HCT116 (cell line): ENCODE measurements around the gene TDRD7. TPM values are rescaled to one million over a fixed set of nuclear protein-coding genes. Genes with fewer than 3 reads are reported as not detected.

Experiments used
- ATAC-seq: fragments of 200-7000 bp; cut with Tn5 transposase; 2 replicates; pipeline ENCODE4 v1.9.1; 2020; ENCODE audit warnings: mild to moderate bottlenecking, moderate library complexity
- BruUV-seq: library from RNA; stranded (reverse); fragments of 400-500 nt; replicated peaks from 2 replicates; lab custom pipeline; 2021; lab: Mats Ljungman, UMichigan
- CTCF ChIA-PET: fragments of 300-600 bp; sonication (Branson Sonifier 250); formaldehyde crosslinking; loops from one replicate; lab custom pipeline; 2021; ENCODE audit warnings: antibody characterized with exemption; lab: Charles Lee
- POLR2A ChIA-PET: fragments of 300-600, 350-600 bp; sonication (Branson Sonifier 250); formaldehyde crosslinking; loops from one replicate; lab custom pipeline; 2021; ENCODE audit warnings: antibody characterized with exemption; lab: Charles Lee
- RAD21 ChIA-PET, 2 experiments: fragments of 300-600 bp; sonication (Branson Sonifier 250); formaldehyde crosslinking; loops; one replicate each; lab custom pipeline; 2023; ENCODE audit warnings: low total read pairs in 2 of 2; ENCODE audit not compliant: uncharacterized antibody in 2 of 2, unreplicated experiment in 2 of 2, low non-redundant PET in 1 of 2; lab: Charles Lee
- DNase-seq: peaks from one replicate; pipeline ENCODE4 v3.0.0-alpha.2; 2010; ENCODE audit warnings: low read depth, low spot score
- H2AFZ ChIP-seq: fragments of 200-600 bp; shearing (Covaris generic), sonication (generic); 2 replicates; pipeline ENCODE4 v1.6.1; 2017; ENCODE audit warnings: low read depth, mixed run types, mixed read lengths, antibody characterized with exemption, low read length; ENCODE audit not compliant: poor library complexity, severe bottlenecking
- H3K27ac ChIP-seq: 2 replicates; pipeline ENCODE4 v1.5.1; 2012; ENCODE audit warnings: low read depth, low read length
- H3K27me3 ChIP-seq: fragments of 200-600 bp; sonication (generic); 2 replicates; pipeline ENCODE4 v1.6.1; 2016; ENCODE audit warnings: mixed run types, low read length, mixed read lengths; ENCODE audit not compliant: insufficient read depth
- H3K36me3 ChIP-seq, 2 experiments: fragments of 200-500 bp in 1 of 2; fragments of 200-600 bp in 1 of 2; sonication (Bioruptor generic) in 1 of 2; sonication (generic) in 1 of 2; 2 replicates each; pipeline versions ENCODE4 v1.5.1 to v1.6.1; 2014 to 2016; ENCODE audit warnings: low read length in 2 of 2, inconsistent platforms in 1 of 2, mixed read lengths in 1 of 2, mixed run types in 1 of 2; ENCODE audit not compliant: insufficient read depth in 2 of 2, control insufficient read depth in 1 of 2
- H3K4me1 ChIP-seq, 2 experiments: fragments of 200-600 bp in 1 of 2; sonication (generic) in 1 of 2; 2 replicates each; pipeline versions ENCODE4 v1.5.1 to v1.6.1; 2012 to 2017; ENCODE audit warnings: low read length in 2 of 2, inconsistent platforms in 1 of 2, mild to moderate bottlenecking in 1 of 2, mixed read lengths in 1 of 2, mixed run types in 1 of 2, moderate library complexity in 1 of 2; ENCODE audit not compliant: insufficient read depth in 2 of 2, control insufficient read depth in 1 of 2
- H3K4me2 ChIP-seq: fragments of 200-600 bp; sonication (generic); 2 replicates; pipeline ENCODE4 v1.6.1; 2017; ENCODE audit warnings: mixed run types, low read length, mixed read lengths
- H3K4me3 ChIP-seq, 2 experiments: fragments of 200-600 bp in 1 of 2; sonication (generic) in 1 of 2; replicated peaks in 1 of 2; 2 replicates each; pipeline ENCODE4 v1.5.1; 2011 to 2016; ENCODE audit warnings: low read length in 2 of 2, control low read depth in 1 of 2, low read depth in 1 of 2, mild to moderate bottlenecking in 1 of 2, mixed read lengths in 1 of 2, mixed run types in 1 of 2
- H3K79me2 ChIP-seq: fragments of 200-600 bp; sonication (generic); 2 replicates; pipeline ENCODE4 v1.6.1; 2017; ENCODE audit warnings: mild to moderate bottlenecking, mixed run types, low read length, moderate library complexity, mixed read lengths; ENCODE audit not compliant: insufficient read depth
- H3K9ac ChIP-seq: fragments of 200-600 bp; sonication (generic); 2 replicates; pipeline ENCODE4 v1.6.1; 2016; ENCODE audit warnings: low read length, mixed read lengths
- H3K9me2 ChIP-seq: fragments of 200-600 bp; sonication (generic), shearing (Covaris generic); 2 replicates; pipeline ENCODE4 v1.6.1; 2017; ENCODE audit warnings: mixed run types, mild to moderate bottlenecking, moderate library complexity; ENCODE audit not compliant: insufficient read depth
- H3K9me3 ChIP-seq, 2 experiments: fragments of 200-500 bp in 1 of 2; fragments of 200-600 bp in 1 of 2; sonication (Bioruptor generic) in 1 of 2; sonication (generic) in 1 of 2; 2 replicates each; pipeline ENCODE4 v1.6.1; 2014 to 2017; ENCODE audit warnings: low read length in 2 of 2, mixed read lengths in 2 of 2, inconsistent platforms in 1 of 2, low read depth in 1 of 2, mild to moderate bottlenecking in 1 of 2, mixed run types in 1 of 2, moderate library complexity in 1 of 2; ENCODE audit not compliant: control insufficient read depth in 1 of 2, insufficient read depth in 1 of 2
- H4K20me1 ChIP-seq: fragments of 200-600 bp; sonication (generic), shearing (Covaris generic); 2 replicates; pipeline ENCODE4 v1.6.1; 2017; ENCODE audit warnings: mixed run types, mild to moderate bottlenecking, moderate library complexity; ENCODE audit not compliant: insufficient read depth
- CEBPB ChIP-seq: IDR thresholded peaks from 2 replicates; pipeline ENCODE4 v1.6.1; 2012; ENCODE audit warnings: low read depth
- EGR1 ChIP-seq: IDR thresholded peaks from 2 replicates; pipeline ENCODE4 v1.6.1; 2012; ENCODE audit warnings: low read depth
- SIN3A ChIP-seq: IDR thresholded peaks from 2 replicates; pipeline ENCODE4 v1.6.1; 2012; ENCODE audit warnings: low read depth
- ZNF274 ChIP-seq: fragments of 200-500 bp; sonication (Bioruptor generic); IDR thresholded peaks from 2 replicates; pipeline ENCODE4 v1.6.1; 2014; ENCODE audit warnings: mild to moderate bottlenecking, low read depth, low read length, inconsistent platforms
- intact Hi-C: fragments of 100-400 bp; cut with micrococcal nuclease; formaldehyde crosslinking; loops from 2 replicates; pipeline ENCODE4 v1.10.0; 2022
- total RNA-seq: library from RNA; stranded (reverse); gene quantifications from one replicate; pipeline ENCODE4 v1.2.1, GENCODE V29; 2021; ENCODE audit not compliant: unreplicated experiment
- TF ChIP-seq, protein P1 (sequence below): IDR thresholded peaks from 2 replicates; pipeline ENCODE4 v1.6.1; 2012
- TF ChIP-seq, protein P2 (sequence below): IDR thresholded peaks from 2 replicates; pipeline ENCODE4 v1.6.1; 2012

The TDRD7 gene
- total RNA-seq, 1 experiment from 2014 or later = 8.0 TPM

DNA sequence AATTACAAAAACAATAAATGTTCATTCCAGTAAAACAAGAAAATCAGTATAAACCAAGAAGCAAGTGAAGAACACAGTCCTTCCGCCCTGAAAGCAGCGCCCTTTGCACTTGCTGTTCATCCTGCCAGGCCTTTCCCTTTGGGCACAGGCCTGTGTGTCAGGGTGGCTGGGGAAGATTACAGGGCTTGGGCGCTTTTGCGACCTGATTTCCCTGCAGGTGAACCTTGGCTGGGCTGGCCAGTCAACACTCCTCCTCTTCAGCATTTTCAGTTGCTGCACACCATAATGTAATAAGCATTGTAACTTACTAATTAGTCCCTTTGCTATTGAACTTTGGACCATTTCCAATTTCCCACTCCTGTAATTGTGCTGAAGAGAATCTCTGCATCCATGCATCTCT is 38.6 kb upstream of the TDRD7 start:
- DNase-seq (no peak), ATAC-seq (no peak)
- no peaks in the 10 kb centered on the region for H3K79me2 ChIP-seq
- no peaks in the 10 kb centered on the region for H4K20me1 ChIP-seq
- H3K4me1 ChIP-seq = no peaks in the 10 kb centered on the region
- BruUV-seq = no TSS peak
- no peaks in the 10 kb centered on the region for H3K27me3 ChIP-seq
- no peak overlapping the region for H2AFZ ChIP-seq
- RAD21 ChIA-PET = no interaction called here
- H3K9ac ChIP-seq = no peak overlapping the region
- no peaks in the 10 kb centered on the region for H3K9me2 ChIP-seq
- H3K36me3 ChIP-seq = peaks cover 0 to 4% of the 10 kb centered on the region in 2 experiments; a peak in 1 of 4 replicates
- CTCF ChIA-PET = no interaction called here
- H3K27ac ChIP-seq = no peak overlapping the region
- POLR2A ChIA-PET = no interaction called here
- no peak overlapping the region for H3K4me2 ChIP-seq
- no peaks in the 10 kb centered on the region for H3K9me3 ChIP-seq
- H3K4me3 ChIP-seq = no peak overlapping the region
- intact Hi-C loops = no loop called here
- TF ChIP-seq ZNF274 (no peak), EGR1 (no peak), CEBPB (no peak)
- TF ChIP-seq, protein P1, sequence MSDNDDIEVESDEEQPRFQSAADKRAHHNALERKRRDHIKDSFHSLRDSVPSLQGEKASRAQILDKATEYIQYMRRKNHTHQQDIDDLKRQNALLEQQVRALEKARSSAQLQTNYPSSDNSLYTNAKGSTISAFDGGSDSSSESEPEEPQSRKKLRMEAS = no peak

DNA sequence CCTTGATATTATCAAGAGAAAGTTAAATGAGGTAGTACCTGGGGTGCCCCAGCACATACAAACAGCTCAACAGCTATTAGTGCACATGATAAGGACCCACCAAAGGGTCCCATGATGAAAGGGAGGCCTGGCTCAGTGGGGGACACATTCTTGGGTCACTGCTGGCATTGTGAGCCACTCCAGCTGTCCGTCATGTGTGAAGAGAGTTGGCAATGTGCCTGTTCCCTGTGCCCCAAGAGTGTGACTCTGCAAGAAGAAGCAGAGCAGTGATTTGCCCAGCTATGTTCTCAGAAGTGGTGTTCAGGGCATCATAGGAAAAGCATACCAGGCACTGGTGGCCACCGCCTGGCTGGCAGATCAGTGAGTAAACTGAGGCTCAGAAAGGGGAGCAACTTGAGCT is 37.1 kb upstream of the TDRD7 start:
- TF ChIP-seq SIN3A (no peak), ZNF274 (no peak)
- TF ChIP-seq, protein P2, sequence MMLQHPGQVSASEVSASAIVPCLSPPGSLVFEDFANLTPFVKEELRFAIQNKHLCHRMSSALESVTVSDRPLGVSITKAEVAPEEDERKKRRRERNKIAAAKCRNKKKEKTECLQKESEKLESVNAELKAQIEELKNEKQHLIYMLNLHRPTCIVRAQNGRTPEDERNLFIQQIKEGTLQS = no peak
- Histone ChIP-seq H3K79me2 (no peaks in the 10 kb centered on the region), H3K27me3 (no peaks in the 10 kb centered on the region), H3K36me3 (peaks cover 0 to 4% of the 10 kb centered on the region in 2 experiments; a peak in 1 of 4 replicates), H3K9me3 (no peaks in the 10 kb centered on the region), H3K4me1 (no peaks in the 10 kb centered on the region), H2AFZ (no peak overlapping the region), H3K4me2 (no peak overlapping the region), H4K20me1 (no peaks in the 10 kb centered on the region), H3K9ac (no peak overlapping the region), H3K4me3 (no peak overlapping the region), H3K27ac (no peak overlapping the region), H3K9me2 (no peaks in the 10 kb centered on the region)
- RAD21 ChIA-PET = no interaction called here
- ATAC-seq = no peak
- intact Hi-C loops = no loop called here
- CTCF ChIA-PET = no interaction called here
- DNase-seq = no peak
- no TSS peak for BruUV-seq
- POLR2A ChIA-PET = no interaction called here
